GM12892 (cell line): ENCODE data around the gene KCNMA1.

Source experiments
- DNase-seq: peaks from one replicate; pipeline ENCODE4 v3.0.0; 2011; ENCODE audit not compliant: insufficient read length
- FAIRE-seq: peaks from 2 replicates; lab custom pipeline; 2011; peaks lifted over from hg19 to GRCh38; lab: Jason Lieb, UNC
- POLR2A ChIP-seq: IDR thresholded peaks from 2 replicates; pipeline ENCODE4 v1.6.1; 2011; ENCODE audit warnings: low read depth, low read length, control low read depth
- POLR2AphosphoS5 ChIP-seq: IDR thresholded peaks from 2 replicates; pipeline ENCODE4 v1.6.1; 2011; ENCODE audit warnings: low read depth, low read length, control low read depth
- TAF1 ChIP-seq: IDR thresholded peaks from 2 replicates; pipeline ENCODE4 v1.6.1; 2011; ENCODE audit warnings: low read depth, mild to moderate bottlenecking, control low read depth, low read length, borderline replicate concordance

The KCNMA1 gene

GRCh38 chr10:76945166-76945565, 692.4 kb downstream of the KCNMA1 start:
- DNase-seq, result no peak
- FAIRE-seq, result peak; percentile 14
- TF ChIP-seq POLR2AphosphoS5, result no peak
- no peak for TF ChIP-seq POLR2A
- no peak for TF ChIP-seq TAF1

GRCh38 chr10:76944640-76945039, 693.0 kb downstream of the KCNMA1 start:
- TF ChIP-seq POLR2A (no peak), TAF1 (no peak)
- FAIRE-seq, result no peak

GRCh38 chr10:76942628-76943416, 694.8 kb downstream of the KCNMA1 start:
- TF ChIP-seq POLR2AphosphoS5, result no peak
- TF ChIP-seq TAF1, result no peak
- peak; percentile 58 for FAIRE-seq
- DNase-seq, result no peak

More at GRCh38 chr10:76944640-76945039, 693.0 kb downstream of the KCNMA1 start:
- DNase-seq, result no peak

- no peak for FAIRE-seq
- no peak for DNase-seq
- TF ChIP-seq POLR2AphosphoS5 (no peak), POLR2A (no peak), TAF1 (no peak)
Observed at GRCh38 chr10:76939933-76940468, 697.6 kb downstream of the KCNMA1 start.

- DNase-seq (no peak), FAIRE-seq (no peak)
- no peak for TF ChIP-seq POLR2A
- TF ChIP-seq POLR2AphosphoS5, result no peak
- TF ChIP-seq TAF1, result no peak
Observed at GRCh38 chr10:76937181-76937600, 700.4 kb downstream of the KCNMA1 start.

- TF ChIP-seq POLR2AphosphoS5 (no peak), TAF1 (no peak), POLR2A (no peak)
- DNase-seq (no peak), FAIRE-seq (no peak)
Observed at GRCh38 chr10:76935941-76936613, 701.5 kb downstream of the KCNMA1 start.

- no peak for DNase-seq
- FAIRE-seq, result no peak
- TF ChIP-seq TAF1 (no peak), POLR2A (no peak), POLR2AphosphoS5 (no peak)
Observed at GRCh38 chr10:76928565-76928964, 709.0 kb downstream of the KCNMA1 start.

GRCh38 chr10:76925636-76926405, 711.8 kb downstream of the KCNMA1 start:
- DNase-seq, result no peak
- no peak for FAIRE-seq
- no peak for TF ChIP-seq POLR2AphosphoS5
- TF ChIP-seq POLR2A, result no peak
- TF ChIP-seq TAF1, result no peak

GRCh38 chr10:76922666-76923065, 714.9 kb downstream of the KCNMA1 start:
- no peak for TF ChIP-seq POLR2A
- TF ChIP-seq TAF1, result no peak
- TF ChIP-seq POLR2AphosphoS5, result no peak
- DNase-seq (no peak), FAIRE-seq (no peak)

GRCh38 chr10:76921383-76922010, 716.1 kb downstream of the KCNMA1 start:
- DNase-seq, result no peak
- FAIRE-seq, result no peak
- TF ChIP-seq POLR2AphosphoS5 (no peak), POLR2A (no peak), TAF1 (no peak)
